ENCODE results near the gene CMBL.

The CMBL gene

GRCh38 chr5:10306114-10306513, 1.6 kb downstream of the CMBL start:
- no peak for TF ChIP-seq EZH2phosphoT487 (IDR thresholded peaks at IDR 0.05; ENCODE audit: borderline replicate concordance, low read length)
- TF ChIP-seq CTCF (IDR thresholded peaks at IDR 0.05; ENCODE audit: low read depth, low read length, poor library complexity, severe bottlenecking): no peak
- Histone ChIP-seq H3K27ac (ENCODE audit: low read depth, low read length) (no peak overlapping the region), H4K20me1 (ENCODE audit: control insufficient read depth, insufficient read depth, low read depth, low read length) (no peaks in the 10 kb centered on the region), H3K4me2 (ENCODE audit: low read length) (no peak overlapping the region), H3F3A (ENCODE audit: control insufficient read depth, insufficient read depth) (no peaks in the 10 kb centered on the region), H3K36me3 (ENCODE audit: control insufficient read depth, low read length) (no peaks in the 10 kb centered on the region), H3K9me3 (ENCODE audit: control insufficient read depth, insufficient read depth, low read length) (no peaks in the 10 kb centered on the region), H3K4me1 (ENCODE audit: control insufficient read depth, low read length) (peaks cover 5% of the 10 kb centered on the region), H3K4me3 (ENCODE audit: low read length) (no peak overlapping the region), H3K27me3 (ENCODE audit: control insufficient read depth, low read length) (peaks cover 25% of the 10 kb centered on the region), H3K9me2 (replicated peaks; ENCODE audit: control insufficient read depth, low read length) (no peaks in the 10 kb centered on the region), H3K79me2 (ENCODE audit: control insufficient read depth, low read length) (no peaks in the 10 kb centered on the region)

- no peaks in the 10 kb centered on the region for H4K20me1 ChIP-seq (ENCODE audit: control insufficient read depth, insufficient read depth, low read depth, low read length)
- H3K4me2 ChIP-seq (ENCODE audit: low read length): no peak overlapping the region
- H3F3A ChIP-seq (ENCODE audit: control insufficient read depth, insufficient read depth): no peaks in the 10 kb centered on the region
- H3K4me3 ChIP-seq (ENCODE audit: low read length): no peak overlapping the region
- no peak overlapping the region for H3K27ac ChIP-seq (ENCODE audit: low read depth, low read length)
- TF ChIP-seq CTCF (IDR thresholded peaks at IDR 0.05; ENCODE audit: low read depth, low read length, poor library complexity, severe bottlenecking) (no peak), EZH2phosphoT487 (IDR thresholded peaks at IDR 0.05; ENCODE audit: borderline replicate concordance, low read length) (no peak)
- no peaks in the 10 kb centered on the region for H3K79me2 ChIP-seq (ENCODE audit: control insufficient read depth, low read length)
- H3K36me3 ChIP-seq (ENCODE audit: control insufficient read depth, low read length): no peaks in the 10 kb centered on the region
- H3K27me3 ChIP-seq (ENCODE audit: control insufficient read depth, low read length): peaks cover 25% of the 10 kb centered on the region
- H3K9me3 ChIP-seq (ENCODE audit: control insufficient read depth, insufficient read depth, low read length): no peaks in the 10 kb centered on the region
- H3K4me1 ChIP-seq (ENCODE audit: control insufficient read depth, low read length): peaks cover 5% of the 10 kb centered on the region
- H3K9me2 ChIP-seq (replicated peaks; ENCODE audit: control insufficient read depth, low read length): no peaks in the 10 kb centered on the region
Observed at GRCh38 chr5:10304932-10305331, 2.8 kb downstream of the CMBL start.

- Histone ChIP-seq H4K20me1 (ENCODE audit: control insufficient read depth, insufficient read depth, low read depth, low read length) (no peaks in the 10 kb centered on the region), H3K9me3 (ENCODE audit: control insufficient read depth, insufficient read depth, low read length) (no peaks in the 10 kb centered on the region), H3K4me2 (ENCODE audit: low read length) (no peak overlapping the region), H3K4me1 (ENCODE audit: control insufficient read depth, low read length) (peaks cover 5% of the 10 kb centered on the region), H3K4me3 (ENCODE audit: low read length) (no peak overlapping the region), H3K36me3 (ENCODE audit: control insufficient read depth, low read length) (no peaks in the 10 kb centered on the region), H3K9me2 (replicated peaks; ENCODE audit: control insufficient read depth, low read length) (no peaks in the 10 kb centered on the region), H3F3A (ENCODE audit: control insufficient read depth, insufficient read depth) (no peaks in the 10 kb centered on the region), H3K79me2 (ENCODE audit: control insufficient read depth, low read length) (no peaks in the 10 kb centered on the region), H3K27me3 (ENCODE audit: control insufficient read depth, low read length) (peaks cover 25% of the 10 kb centered on the region), H3K27ac (ENCODE audit: low read depth, low read length) (no peak overlapping the region)
- TF ChIP-seq EZH2phosphoT487 (IDR thresholded peaks at IDR 0.05; ENCODE audit: borderline replicate concordance, low read length) (no peak), CTCF (IDR thresholded peaks at IDR 0.05; ENCODE audit: low read depth, low read length, poor library complexity, severe bottlenecking) (no peak)
Observed at GRCh38 chr5:10303699-10304170, 4.0 kb downstream of the CMBL start.

Data from DOHH2 (cell line).